ENCODE measurements around the gene PTPRU.

The PTPRU gene

DNA sequence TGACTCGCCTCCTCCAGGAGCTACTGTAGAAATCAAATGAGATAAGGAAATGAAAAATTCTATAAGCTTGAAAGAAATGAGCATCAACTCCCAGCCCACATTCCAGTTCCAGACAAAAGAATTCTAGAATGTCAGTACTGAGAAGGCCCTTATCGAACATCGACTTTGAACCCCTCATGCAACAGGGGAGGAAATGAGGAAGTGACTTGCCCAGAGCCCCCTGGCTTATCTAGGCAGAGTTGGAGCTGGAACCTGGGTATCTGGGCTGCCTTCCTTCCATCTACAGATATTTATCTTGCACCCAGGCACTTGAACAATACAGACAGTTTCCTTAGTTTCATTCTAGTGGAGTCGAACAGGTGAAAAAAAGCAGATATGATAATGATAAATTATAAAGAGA is 27.9 kb upstream of the PTPRU start:
- H3K4me3 ChIP-seq (ENCODE audit: control insufficient read depth, low read depth, low read length), result no peak overlapping the region
- TF ChIP-seq, protein P1, sequence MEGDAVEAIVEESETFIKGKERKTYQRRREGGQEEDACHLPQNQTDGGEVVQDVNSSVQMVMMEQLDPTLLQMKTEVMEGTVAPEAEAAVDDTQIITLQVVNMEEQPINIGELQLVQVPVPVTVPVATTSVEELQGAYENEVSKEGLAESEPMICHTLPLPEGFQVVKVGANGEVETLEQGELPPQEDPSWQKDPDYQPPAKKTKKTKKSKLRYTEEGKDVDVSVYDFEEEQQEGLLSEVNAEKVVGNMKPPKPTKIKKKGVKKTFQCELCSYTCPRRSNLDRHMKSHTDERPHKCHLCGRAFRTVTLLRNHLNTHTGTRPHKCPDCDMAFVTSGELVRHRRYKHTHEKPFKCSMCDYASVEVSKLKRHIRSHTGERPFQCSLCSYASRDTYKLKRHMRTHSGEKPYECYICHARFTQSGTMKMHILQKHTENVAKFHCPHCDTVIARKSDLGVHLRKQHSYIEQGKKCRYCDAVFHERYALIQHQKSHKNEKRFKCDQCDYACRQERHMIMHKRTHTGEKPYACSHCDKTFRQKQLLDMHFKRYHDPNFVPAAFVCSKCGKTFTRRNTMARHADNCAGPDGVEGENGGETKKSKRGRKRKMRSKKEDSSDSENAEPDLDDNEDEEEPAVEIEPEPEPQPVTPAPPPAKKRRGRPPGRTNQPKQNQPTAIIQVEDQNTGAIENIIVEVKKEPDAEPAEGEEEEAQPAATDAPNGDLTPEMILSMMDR (conservative IDR thresholded peaks at IDR 0.05; ENCODE audit: control insufficient read depth, insufficient read depth, low read depth, low read length), result no peak
- no peak for DNase-seq (ENCODE audit: low read depth)

DNA sequence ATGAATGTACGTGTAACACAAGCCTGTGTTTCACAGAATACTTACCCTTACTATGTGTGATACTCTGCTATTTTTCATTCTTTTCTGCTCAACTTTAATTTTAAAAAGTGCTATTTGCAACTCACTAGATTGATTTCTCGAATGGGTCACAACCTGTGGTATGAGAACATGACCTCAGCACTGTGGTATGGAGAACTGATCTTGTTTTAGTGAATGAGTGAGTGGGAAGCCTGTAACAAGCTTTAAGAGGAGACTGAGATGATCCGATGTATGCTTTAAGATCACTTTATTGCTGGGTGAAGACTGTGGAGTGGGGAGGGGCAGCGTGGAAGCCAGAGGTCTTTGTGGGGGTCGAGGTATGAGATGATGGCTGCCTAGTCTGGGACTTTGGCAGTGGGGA is 27.1 kb upstream of the PTPRU start:
- H3K4me3 ChIP-seq (ENCODE audit: control insufficient read depth, low read depth, low read length), result no peak overlapping the region
- TF ChIP-seq, protein P1 (conservative IDR thresholded peaks at IDR 0.05; ENCODE audit: control insufficient read depth, insufficient read depth, low read depth, low read length), result no peak
- peak; percentile 53 for DNase-seq (ENCODE audit: low read depth)

DNA sequence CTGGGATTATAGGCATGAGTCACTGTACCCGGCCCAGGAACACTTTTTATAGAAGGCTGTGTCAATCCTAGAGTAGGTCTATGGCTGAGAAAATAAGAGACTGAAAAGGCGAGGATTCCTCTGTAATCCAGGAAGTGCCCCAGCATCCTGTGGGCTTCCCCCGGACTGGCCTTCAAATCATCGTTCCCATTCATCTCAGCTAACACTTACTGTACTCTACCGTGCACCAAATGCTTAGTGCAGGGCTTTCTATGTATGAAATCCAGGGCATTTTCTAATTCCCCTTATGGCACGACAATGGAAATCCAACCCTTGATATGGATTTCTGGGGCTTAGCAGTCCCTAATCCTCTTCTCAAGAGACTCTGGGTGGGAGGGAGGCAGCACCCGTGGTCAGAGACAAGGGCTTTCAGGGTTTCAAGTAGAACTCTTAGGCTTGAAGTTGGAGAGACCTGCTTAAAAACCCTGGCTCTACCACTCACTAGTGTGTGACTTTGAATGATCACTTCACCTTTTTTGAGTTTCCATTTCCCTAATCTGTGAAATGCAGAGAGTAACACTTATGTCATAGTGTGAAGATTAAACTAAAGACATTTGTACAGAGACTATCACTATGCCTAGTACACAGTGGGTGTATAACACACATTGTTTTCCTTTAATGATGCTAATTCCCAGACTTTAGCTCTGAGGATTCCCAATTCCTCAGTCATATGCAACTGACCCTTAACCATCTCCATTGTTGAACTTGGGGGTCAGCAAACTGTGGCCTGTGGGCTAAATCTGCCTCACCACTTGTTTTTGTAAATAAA is 25.8 kb upstream of the PTPRU start:
- no peak for DNase-seq (ENCODE audit: low read depth)
- TF ChIP-seq, protein P1 (conservative IDR thresholded peaks at IDR 0.05; ENCODE audit: control insufficient read depth, insufficient read depth, low read depth, low read length), result no peak
- H3K4me3 ChIP-seq (ENCODE audit: control insufficient read depth, low read depth, low read length), result no peak overlapping the region

DNA sequence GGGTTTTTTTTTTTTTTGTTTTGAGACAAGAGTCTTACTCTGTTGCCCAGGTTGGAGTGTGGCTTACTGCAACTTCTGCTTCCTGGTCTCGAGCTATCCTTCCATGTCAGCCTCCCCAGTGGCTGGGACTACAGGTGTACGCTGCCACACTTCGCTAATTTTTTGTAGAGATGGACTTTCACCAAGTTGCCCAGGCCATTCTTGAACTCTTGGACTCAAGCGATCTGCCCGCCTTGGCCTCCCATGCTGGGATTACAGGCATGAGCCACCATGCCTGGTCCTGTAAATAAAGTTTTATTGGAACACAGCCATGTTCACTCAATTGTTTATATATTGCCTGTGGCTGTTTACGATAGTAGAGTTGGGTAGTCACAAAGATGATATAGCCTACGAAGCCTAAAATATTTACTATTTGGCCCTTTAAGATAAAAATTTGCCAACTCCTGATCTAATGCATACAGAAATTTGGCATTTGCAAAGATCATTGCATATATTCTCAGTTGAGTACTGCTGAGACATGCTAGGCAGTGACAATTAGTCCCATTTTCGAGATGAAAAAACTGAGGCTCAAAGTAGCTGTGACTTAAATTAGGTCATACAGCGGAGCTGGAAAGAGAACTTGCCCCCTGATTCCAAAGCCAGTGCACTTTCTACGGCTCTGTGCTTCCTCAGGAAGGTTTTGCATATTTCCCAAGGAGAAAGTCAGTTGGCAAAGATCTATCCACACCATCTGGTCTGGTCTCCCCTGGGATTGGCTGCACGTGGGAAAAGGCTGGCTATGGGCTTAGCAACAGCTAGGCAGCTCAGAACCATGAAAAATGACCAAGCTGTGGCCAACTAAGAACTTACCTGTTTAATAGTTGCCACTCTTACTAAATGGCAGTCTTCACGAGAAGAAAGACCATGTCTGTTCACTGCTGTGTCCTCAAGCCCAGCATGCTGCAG is 25.0 kb upstream of the PTPRU start:
- H3K4me3 ChIP-seq (ENCODE audit: control insufficient read depth, low read depth, low read length), result no peak overlapping the region
- TF ChIP-seq, protein P1 (conservative IDR thresholded peaks at IDR 0.05; ENCODE audit: control insufficient read depth, insufficient read depth, low read depth, low read length), result no peak
- peak; percentile 72 for DNase-seq (ENCODE audit: low read depth)

DNA sequence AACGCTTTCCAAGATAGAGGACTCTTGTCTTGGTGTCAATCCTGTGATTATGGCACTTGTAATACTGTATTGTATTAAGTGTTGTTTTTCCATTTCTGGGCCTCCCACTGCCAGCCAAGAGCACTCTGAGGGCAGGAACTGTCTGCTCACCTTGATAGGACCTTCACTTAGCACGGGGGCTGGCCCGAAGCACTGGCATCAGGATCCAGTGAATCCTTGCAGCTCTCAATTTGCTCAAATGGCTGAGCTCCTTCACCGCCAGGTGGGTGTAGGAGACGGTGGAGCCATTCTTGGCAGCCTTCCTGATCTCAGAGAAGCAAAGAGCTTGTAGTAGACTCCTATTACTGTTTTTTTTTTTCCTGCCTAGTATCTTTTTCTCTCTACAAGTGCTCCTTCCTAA is 23.3 kb upstream of the PTPRU start:
- no peak for DNase-seq (ENCODE audit: low read depth)
- TF ChIP-seq, protein P1 (conservative IDR thresholded peaks at IDR 0.05; ENCODE audit: control insufficient read depth, insufficient read depth, low read depth, low read length), result no peak
- H3K4me3 ChIP-seq (ENCODE audit: control insufficient read depth, low read depth, low read length), result no peak overlapping the region

DNA sequence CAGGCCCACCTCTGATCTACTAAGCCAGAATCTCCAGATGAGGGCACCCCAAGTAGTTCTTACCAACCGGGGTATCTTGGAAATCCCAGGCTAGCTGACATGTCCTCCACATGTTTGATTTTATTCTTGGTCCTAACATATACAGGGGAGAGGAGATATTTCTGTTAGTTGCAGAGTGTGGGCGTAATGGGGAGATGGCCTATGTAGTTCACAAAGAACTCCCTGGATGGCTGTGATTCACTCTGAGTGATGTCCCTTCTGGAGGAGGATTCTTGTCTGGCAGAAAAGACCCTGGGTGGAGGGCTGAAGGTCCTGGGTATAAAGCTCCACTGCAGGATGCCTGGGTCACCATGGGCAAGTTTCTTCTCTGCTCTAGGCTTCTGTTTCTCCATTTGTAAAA is 18.7 kb upstream of the PTPRU start:
- TF ChIP-seq, protein P1 (conservative IDR thresholded peaks at IDR 0.05; ENCODE audit: control insufficient read depth, insufficient read depth, low read depth, low read length), result no peak
- no peak for DNase-seq (ENCODE audit: low read depth)
- H3K4me3 ChIP-seq (ENCODE audit: control insufficient read depth, low read depth, low read length), result no peak overlapping the region

Data from fibroblast of mammary gland (primary cell).